Nephron (organoid): ENCODE measurements around the gene ZNF512B.

Experiments used
- H3K27ac Mint-ChIP-seq, 3 experiments: 2 replicates each; pipeline ENCODE4 v1.8.0; 2020; ENCODE audit warnings: mixed read lengths in 3 of 3, mild to moderate bottlenecking in 2 of 3, moderate library complexity in 1 of 3
- H3K27me3 Mint-ChIP-seq: 2 replicates; pipeline ENCODE4 v1.8.0; 2021; ENCODE audit warnings: low read depth, mild to moderate bottlenecking, moderate library complexity, mixed read lengths
- H3K36me3 Mint-ChIP-seq: 2 replicates; pipeline ENCODE4 v1.8.0; 2020; ENCODE audit warnings: low read depth, mixed read lengths
- H3K4me1 Mint-ChIP-seq: 2 replicates; pipeline ENCODE4 v1.8.0; 2020; ENCODE audit warnings: mixed read lengths
- H3K4me3 Mint-ChIP-seq, 3 experiments: 2 replicates each; pipeline ENCODE4 v1.8.0; 2020; ENCODE audit warnings: mild to moderate bottlenecking in 3 of 3, mixed read lengths in 3 of 3, moderate library complexity in 2 of 3
- H3K9me3 Mint-ChIP-seq: 2 replicates; pipeline ENCODE4 v1.8.0; 2020; ENCODE audit warnings: mixed read lengths
- TF ChIP-seq, protein P1 (sequence below), 3 experiments: fragments of 200-600 bp; sonication (generic); IDR thresholded peaks; one replicate each; pipeline ENCODE4 v1.5.0; 2021; ENCODE audit warnings: antibody characterized with exemption in 3 of 3; ENCODE audit not compliant: unreplicated experiment in 3 of 3

The ZNF512B gene

DNA sequence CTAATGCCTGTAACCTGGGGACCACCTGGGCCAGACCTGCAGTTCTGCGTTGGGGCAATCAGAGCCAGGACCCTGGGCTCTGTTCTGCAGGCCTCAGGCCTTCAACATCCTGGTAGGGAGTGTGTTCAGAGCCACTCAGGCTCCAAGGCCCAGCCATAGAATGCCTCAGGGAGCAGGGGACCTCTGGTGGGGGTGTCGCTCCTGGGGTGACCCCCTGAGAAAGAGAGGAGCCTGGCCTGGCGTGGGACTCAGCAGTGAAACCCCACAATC lies 26.0 kb downstream of the ZNF512B start:
- Mint-ChIP-seq H3K4me1 (peaks cover 8% of the 10 kb centered on the region), H3K36me3 (peaks cover 9% of the 10 kb centered on the region), H3K27ac (no peak overlapping the region), H3K4me3 (no peak overlapping the region), H3K27me3 (no peaks in the 10 kb centered on the region), H3K9me3 (no peaks in the 10 kb centered on the region)
- TF ChIP-seq, protein P1, sequence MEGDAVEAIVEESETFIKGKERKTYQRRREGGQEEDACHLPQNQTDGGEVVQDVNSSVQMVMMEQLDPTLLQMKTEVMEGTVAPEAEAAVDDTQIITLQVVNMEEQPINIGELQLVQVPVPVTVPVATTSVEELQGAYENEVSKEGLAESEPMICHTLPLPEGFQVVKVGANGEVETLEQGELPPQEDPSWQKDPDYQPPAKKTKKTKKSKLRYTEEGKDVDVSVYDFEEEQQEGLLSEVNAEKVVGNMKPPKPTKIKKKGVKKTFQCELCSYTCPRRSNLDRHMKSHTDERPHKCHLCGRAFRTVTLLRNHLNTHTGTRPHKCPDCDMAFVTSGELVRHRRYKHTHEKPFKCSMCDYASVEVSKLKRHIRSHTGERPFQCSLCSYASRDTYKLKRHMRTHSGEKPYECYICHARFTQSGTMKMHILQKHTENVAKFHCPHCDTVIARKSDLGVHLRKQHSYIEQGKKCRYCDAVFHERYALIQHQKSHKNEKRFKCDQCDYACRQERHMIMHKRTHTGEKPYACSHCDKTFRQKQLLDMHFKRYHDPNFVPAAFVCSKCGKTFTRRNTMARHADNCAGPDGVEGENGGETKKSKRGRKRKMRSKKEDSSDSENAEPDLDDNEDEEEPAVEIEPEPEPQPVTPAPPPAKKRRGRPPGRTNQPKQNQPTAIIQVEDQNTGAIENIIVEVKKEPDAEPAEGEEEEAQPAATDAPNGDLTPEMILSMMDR (IDR thresholded peaks at IDR 0.05; ENCODE audit: unreplicated experiment in 3 of 3) = no peak

DNA sequence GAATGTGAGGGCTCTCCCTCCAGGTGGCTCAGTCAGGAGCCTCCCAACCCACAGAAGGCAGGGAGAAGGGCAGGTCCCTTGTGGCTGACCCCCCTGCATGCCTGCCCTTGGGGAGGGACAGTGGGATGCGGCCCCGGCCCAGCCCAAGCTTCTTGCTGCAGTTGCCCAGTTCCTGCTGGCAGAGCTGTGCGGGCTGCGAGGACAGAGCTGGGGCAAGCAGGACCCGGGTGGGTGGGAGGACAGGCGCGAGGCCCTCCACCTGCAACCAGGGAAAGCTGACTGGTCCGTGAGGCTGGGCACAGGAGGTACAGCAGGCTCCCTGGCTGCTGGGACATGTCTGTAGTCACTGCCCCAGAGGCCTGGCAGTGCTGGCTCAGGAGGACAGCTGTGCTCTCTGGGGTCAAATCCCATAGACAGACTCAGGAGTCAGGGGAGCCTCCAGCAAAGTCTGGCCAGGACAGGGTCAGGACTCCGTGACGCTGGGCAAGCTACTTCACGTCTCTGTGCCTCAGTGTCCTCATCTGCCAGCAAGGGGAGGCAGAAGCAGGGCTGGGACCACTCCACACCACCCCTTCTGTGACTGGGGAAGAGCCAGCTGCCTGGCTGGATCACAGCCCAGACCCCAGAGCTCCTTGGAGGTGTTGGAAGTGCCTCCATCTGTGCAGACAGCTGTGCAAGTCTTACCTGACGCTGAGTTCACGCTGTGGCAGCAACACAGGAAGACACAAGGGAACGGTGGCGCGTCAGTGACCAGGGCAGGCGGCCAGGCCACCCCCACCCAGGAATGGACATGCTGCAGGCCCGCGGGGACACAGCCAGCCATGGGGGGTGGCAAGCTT lies 26.5 kb downstream of the ZNF512B start:
- TF ChIP-seq, protein P1 (IDR thresholded peaks at IDR 0.05; ENCODE audit: unreplicated experiment in 3 of 3) = no peak
- Mint-ChIP-seq H3K9me3 (no peaks in the 10 kb centered on the region), H3K4me3 (no peak overlapping the region), H3K27me3 (no peaks in the 10 kb centered on the region), H3K36me3 (peaks cover 9% of the 10 kb centered on the region), H3K27ac (no peak overlapping the region), H3K4me1 (peaks cover 2% of the 10 kb centered on the region)

DNA sequence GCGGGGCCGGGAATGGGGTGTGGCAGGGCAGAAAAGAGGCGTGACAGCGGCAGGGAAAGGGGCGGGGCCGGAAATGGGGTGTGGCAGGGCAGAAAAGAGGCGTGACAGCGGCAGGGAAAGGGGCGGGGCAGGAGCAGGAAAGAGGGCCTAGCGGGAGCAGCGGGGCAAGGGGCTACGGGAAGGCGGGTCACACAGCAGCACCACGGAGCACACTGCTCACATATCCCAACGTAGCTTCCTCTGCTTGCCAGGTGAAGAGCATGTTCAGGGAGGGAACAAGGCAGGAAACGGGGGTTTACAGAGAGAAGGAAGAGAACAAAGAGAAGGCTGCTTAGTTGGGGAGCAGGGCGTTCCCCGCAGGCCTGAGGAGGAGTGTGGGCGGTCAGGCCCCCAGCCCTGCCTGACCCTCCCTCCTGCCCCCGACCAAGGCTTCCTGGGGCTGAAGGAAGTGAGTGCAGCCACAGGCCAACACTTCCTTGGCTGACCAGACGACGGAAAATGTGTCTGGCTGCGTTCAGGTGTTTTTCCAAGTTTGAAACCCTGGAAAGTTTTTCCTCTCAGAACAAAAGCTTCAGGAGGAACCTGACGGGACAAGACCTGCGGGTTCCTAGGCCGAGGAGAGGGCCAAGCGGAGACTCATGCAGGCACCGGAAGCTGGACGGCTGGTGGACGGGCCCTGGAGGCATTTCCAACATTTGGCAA lies 27.3 kb downstream of the ZNF512B start:
- peaks cover 16% of the 10 kb centered on the region for H3K36me3 Mint-ChIP-seq
- no peaks in the 10 kb centered on the region for H3K27me3 Mint-ChIP-seq
- H3K9me3 Mint-ChIP-seq = no peaks in the 10 kb centered on the region
- no peaks in the 10 kb centered on the region for H3K4me1 Mint-ChIP-seq
- peak overlapping the region in 1 of 3 experiments; percentile 58 for H3K27ac Mint-ChIP-seq
- TF ChIP-seq, protein P1 (IDR thresholded peaks at IDR 0.05; ENCODE audit: unreplicated experiment in 3 of 3) = no peak
- H3K4me3 Mint-ChIP-seq = no peak overlapping the region

DNA sequence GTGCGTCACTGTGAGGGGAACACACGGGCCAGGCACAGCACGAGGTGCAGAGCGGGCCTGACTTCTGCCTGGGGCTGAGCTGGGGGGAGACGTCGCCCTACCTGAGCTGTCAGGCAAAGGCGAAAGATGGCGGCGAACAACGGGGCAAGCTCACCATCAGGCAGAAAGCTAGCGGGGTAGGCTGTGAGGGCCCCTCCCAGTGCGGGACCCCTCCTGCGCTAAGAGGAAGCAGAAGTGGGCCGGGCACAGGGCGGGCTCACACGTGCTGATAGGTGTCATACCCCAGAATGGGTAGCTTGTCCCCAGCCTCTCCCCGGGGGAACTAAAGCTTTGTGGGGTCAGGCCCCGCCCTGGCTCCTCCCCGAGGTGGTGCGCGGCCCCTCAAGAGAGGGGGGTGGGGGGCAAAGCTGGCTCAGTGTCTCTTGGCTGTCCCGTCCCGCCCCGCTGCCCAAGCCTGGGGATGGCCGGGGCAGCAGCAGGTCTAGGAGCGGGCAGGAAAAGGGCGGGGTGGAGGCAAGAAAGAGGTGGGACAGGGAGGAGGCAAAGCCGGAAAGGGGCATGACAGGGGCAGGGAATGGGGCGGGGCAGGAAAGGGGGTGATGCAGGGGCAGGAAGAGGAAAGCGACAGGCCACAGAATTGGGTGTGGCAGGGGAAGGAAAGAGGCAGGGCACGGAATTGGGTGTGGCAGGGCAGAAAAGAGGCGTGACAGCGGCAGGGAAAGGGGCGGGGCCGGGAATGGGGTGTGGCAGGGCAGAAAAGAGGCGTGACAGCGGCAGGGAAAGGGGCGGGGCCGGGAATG lies 28.2 kb downstream of the ZNF512B start:
- Mint-ChIP-seq H3K36me3 (peaks cover 18% of the 10 kb centered on the region), H3K4me1 (no peaks in the 10 kb centered on the region), H3K27ac (no peak overlapping the region), H3K27me3 (no peaks in the 10 kb centered on the region), H3K9me3 (no peaks in the 10 kb centered on the region), H3K4me3 (no peak overlapping the region)
- TF ChIP-seq, protein P1 (IDR thresholded peaks at IDR 0.05; ENCODE audit: unreplicated experiment in 3 of 3) = no peak

DNA sequence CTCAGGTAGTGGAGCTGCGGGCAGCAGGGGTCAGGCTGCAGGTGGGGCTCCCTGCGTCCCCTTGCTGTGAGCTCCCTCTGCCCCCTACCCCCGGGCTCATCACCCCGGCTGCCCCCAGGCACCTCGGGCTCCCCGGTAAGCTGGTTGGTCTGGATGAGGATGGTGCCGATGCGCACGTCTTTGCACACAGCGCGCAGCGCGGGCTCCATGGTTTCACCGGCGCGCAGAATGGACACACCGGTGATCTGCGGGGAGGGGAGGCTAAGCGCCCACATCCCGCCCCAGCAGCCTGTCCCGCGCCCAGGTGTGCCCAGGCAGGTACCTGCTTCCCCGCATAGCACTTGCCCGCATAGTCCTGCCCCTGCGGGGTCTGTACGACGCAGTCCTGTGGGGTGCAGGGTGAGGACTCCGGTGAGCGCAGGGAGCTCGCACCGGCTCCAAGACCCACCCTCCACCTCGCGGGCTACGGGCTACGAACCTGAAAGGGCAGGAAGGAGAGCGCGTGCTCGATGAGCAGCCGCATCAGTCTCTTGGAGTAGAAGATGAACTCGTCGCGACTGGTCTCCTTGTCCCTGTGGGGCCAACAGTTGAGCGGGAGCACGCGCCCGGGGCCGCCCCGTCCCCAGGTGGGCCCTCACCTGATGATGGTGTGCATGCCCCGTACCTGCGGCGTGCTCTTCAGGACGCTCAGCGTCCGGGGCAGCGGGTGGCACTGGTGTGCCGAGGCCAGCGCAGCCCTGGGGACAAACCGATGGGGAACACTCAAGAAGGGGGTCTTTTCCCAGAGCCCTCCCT lies 29.1 kb downstream of the ZNF512B start:
- Mint-ChIP-seq H3K36me3 (peaks cover 26% of the 10 kb centered on the region), H3K4me1 (no peaks in the 10 kb centered on the region), H3K27ac (no peak overlapping the region), H3K9me3 (no peaks in the 10 kb centered on the region), H3K4me3 (no peak overlapping the region), H3K27me3 (no peaks in the 10 kb centered on the region)
- TF ChIP-seq, protein P1 (IDR thresholded peaks at IDR 0.05; ENCODE audit: unreplicated experiment in 3 of 3) = no peak
